GM20000 (cell line): ENCODE measurements around the gene PRR7.

Source experiments
- DNase-seq: peaks from one replicate; pipeline ENCODE4 v3.0.0; 2012; ENCODE audit warnings: low spot score
- TF ChIP-seq, protein P1 (sequence below): IDR thresholded peaks from 2 replicates; pipeline ENCODE4 v1.5.1; 2012; ENCODE audit warnings: mild to moderate bottlenecking, control low read depth; ENCODE audit errors: extremely low read depth, missing control alignments

PRR7 gene

GRCh38 chr5:177456591-177456964 is 10.0 kb downstream of the PRR7 start:
- DNase-seq = no peak
- TF ChIP-seq, protein P1, sequence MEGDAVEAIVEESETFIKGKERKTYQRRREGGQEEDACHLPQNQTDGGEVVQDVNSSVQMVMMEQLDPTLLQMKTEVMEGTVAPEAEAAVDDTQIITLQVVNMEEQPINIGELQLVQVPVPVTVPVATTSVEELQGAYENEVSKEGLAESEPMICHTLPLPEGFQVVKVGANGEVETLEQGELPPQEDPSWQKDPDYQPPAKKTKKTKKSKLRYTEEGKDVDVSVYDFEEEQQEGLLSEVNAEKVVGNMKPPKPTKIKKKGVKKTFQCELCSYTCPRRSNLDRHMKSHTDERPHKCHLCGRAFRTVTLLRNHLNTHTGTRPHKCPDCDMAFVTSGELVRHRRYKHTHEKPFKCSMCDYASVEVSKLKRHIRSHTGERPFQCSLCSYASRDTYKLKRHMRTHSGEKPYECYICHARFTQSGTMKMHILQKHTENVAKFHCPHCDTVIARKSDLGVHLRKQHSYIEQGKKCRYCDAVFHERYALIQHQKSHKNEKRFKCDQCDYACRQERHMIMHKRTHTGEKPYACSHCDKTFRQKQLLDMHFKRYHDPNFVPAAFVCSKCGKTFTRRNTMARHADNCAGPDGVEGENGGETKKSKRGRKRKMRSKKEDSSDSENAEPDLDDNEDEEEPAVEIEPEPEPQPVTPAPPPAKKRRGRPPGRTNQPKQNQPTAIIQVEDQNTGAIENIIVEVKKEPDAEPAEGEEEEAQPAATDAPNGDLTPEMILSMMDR = no peak

DNA sequence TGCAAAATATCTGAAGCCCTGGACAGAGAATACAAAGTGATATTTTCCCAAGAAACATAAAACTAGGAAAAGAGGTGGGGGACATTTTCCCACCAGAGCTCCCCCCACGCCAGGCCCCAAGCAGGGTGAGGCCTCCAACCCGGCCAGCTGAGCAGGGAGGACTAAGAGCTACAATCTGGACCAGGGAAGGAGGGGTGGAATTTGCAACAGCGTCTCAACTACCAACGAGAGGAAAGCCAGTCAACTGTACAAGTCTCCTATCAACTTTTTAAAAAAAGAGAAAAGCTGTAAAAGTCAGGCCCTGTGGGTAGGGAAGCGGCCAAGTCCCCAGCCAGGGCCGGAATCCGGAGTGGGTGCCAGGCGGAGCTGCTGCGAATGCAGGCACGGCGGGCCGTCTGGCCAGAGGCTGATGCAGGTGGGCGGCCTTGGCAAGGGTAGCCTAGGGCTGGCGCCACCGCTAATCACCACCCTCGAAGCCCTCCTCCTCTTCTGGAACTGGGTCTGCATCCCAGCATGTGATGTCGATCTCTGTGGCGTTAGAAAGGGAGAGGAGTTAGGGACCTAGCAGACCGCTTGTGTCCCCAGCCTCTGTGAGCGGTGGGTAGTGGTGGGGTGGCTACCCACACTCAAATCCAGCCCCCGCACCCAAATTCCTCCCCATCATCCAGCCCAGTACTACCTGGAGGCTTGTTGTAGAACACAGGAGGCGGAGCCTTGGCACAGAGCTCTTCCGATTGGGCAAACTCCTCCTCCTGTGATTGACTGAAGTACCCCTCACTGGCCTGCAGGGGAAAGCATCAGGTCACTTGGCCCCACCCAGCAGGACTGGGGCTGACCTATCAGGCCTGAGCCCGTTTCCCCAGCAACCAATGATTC is 10.6 kb downstream of the PRR7 start:
- TF ChIP-seq, protein P1 = no peak

GRCh38 chr5:177457852-177458681 is 11.5 kb downstream of the PRR7 start:
- TF ChIP-seq, protein P1 = no peak
- no peak for DNase-seq

More for the DNA sequence above, 10.6 kb downstream of the PRR7 start:
- peak; percentile 94 for DNase-seq

DNA sequence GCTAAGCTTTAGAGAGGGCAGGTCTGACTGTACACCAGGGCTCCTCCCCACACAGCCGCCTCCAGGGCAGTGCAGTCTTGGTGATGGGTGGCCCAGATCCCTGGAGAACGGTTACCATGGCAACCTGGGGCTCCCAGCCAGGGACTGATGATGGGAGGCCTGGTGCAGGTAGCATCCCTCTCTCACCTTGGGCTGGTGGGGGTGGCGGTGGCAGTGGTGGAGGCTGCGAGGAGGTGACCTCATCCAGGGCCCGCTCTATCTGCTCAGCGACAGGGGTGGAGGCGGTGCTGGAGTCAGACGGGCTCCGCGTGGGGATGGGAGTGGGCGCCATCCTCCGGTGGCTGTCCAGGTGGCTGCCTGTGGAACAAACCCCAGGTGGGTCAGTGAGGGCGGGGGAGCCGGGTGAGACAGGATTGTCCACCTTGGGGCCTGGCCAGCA is 12.3 kb downstream of the PRR7 start:
- no peak for DNase-seq
- TF ChIP-seq, protein P1 = no peak

GRCh38 chr5:177459357-177459756 is 12.7 kb downstream of the PRR7 start:
- TF ChIP-seq, protein P1 = no peak
- DNase-seq = no peak

GRCh38 chr5:177459819-177460628 is 13.4 kb downstream of the PRR7 start:
- no peak for DNase-seq
- TF ChIP-seq, protein P1 = no peak
